ENCODE measurements around the gene PACRG.

PACRG gene

GRCh38 chr6:163120223-163120622 is 392.4 kb downstream of the PACRG start:
- Histone ChIP-seq H3K27me3 (ENCODE audit: control insufficient read depth, insufficient read depth, low read length) (no peaks in the 10 kb centered on the region), H3K9ac (ENCODE audit: low read length) (no peak overlapping the region), H3K36me3 (ENCODE audit: control insufficient read depth, insufficient read depth, low read length) (no peaks in the 10 kb centered on the region), H3K4me3 (ENCODE audit: low read length) (no peak overlapping the region), H3K4me1 (ENCODE audit: control insufficient read depth, insufficient read depth, low read length) (no peaks in the 10 kb centered on the region), H3K9me3 (ENCODE audit: control insufficient read depth, low read length) (no peaks in the 10 kb centered on the region)

DNA sequence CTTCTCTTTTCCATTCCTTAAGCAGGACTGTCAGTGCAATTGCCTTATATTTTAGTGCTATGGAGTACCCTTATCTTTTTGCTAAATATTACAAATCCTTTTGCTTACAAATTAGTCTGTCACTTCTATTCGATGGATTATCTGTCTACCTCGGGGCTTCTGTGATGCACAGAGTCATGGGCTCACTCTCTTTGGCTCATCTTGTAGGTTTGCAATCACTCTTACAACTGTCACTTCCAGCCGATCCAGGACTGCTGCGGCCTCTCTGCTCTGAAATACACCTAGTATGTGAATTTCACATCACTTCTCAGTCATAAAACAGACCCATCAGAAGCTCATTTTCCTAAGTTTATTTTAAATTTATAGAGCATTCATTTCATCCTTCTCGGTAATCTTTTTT is 393.5 kb downstream of the PACRG start:
- Histone ChIP-seq H3K9me3 (ENCODE audit: control insufficient read depth, low read length) (no peaks in the 10 kb centered on the region), H3K36me3 (ENCODE audit: control insufficient read depth, insufficient read depth, low read length) (no peaks in the 10 kb centered on the region), H3K4me1 (ENCODE audit: control insufficient read depth, insufficient read depth, low read length) (no peaks in the 10 kb centered on the region), H3K4me3 (ENCODE audit: low read length) (no peak overlapping the region), H3K27me3 (ENCODE audit: control insufficient read depth, insufficient read depth, low read length) (no peaks in the 10 kb centered on the region), H3K9ac (ENCODE audit: low read length) (no peak overlapping the region)

GRCh38 chr6:163122365-163122764 is 394.6 kb downstream of the PACRG start:
- no peak overlapping the region for H3K4me3 ChIP-seq (ENCODE audit: low read length)
- no peak overlapping the region for H3K9ac ChIP-seq (ENCODE audit: low read length)
- H3K36me3 ChIP-seq (ENCODE audit: control insufficient read depth, insufficient read depth, low read length), result no peaks in the 10 kb centered on the region
- H3K4me1 ChIP-seq (ENCODE audit: control insufficient read depth, insufficient read depth, low read length), result no peaks in the 10 kb centered on the region
- H3K9me3 ChIP-seq (ENCODE audit: control insufficient read depth, low read length), result no peaks in the 10 kb centered on the region
- H3K27me3 ChIP-seq (ENCODE audit: control insufficient read depth, insufficient read depth, low read length), result no peaks in the 10 kb centered on the region

DNA sequence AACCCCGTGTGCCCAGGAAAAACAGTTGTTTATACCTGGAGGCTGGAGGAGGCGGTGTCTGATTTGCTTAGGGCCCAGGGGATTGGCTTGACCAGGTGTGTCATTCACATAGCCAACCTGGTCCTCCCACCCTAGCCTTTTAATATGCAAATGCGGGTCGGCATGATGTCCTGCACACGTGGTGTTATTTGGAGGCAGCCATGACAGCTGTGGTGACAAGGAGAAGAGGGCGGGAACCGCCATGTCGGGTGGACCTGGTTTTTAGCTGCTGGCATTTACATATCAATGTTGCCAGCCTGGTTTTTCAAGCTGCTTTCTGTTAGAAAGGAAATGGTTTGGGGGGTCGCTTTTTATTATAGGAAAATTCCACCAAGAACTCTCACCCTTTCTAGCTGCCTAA is 395.3 kb downstream of the PACRG start:
- H3K4me3 ChIP-seq (ENCODE audit: low read length), result no peak overlapping the region
- H3K4me1 ChIP-seq (ENCODE audit: control insufficient read depth, insufficient read depth, low read length), result no peaks in the 10 kb centered on the region
- no peaks in the 10 kb centered on the region for H3K9me3 ChIP-seq (ENCODE audit: control insufficient read depth, low read length)
- H3K36me3 ChIP-seq (ENCODE audit: control insufficient read depth, insufficient read depth, low read length), result no peaks in the 10 kb centered on the region
- no peak overlapping the region for H3K9ac ChIP-seq (ENCODE audit: low read length)
- no peaks in the 10 kb centered on the region for H3K27me3 ChIP-seq (ENCODE audit: control insufficient read depth, insufficient read depth, low read length)

DNA sequence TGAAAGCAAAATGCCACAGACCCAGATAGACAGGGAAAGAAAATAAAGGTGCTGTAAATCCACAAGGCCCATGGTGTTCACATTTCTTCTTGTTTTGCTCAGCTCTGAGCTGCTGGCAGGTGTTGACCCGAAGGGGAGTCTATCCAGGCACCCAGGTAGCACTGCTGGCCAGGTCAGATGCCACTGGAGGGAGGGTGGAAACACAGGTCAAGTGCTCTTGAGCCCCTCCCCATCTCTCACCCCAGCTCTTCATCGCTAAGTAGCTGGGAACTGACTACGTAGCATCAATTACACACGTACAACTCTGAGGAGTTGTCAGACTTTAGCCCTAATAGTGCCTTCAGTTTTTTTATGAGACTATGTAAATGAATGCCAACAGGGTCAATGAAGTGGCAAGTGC is 399.0 kb downstream of the PACRG start:
- Histone ChIP-seq H3K4me1 (ENCODE audit: control insufficient read depth, insufficient read depth, low read length) (no peaks in the 10 kb centered on the region), H3K4me3 (ENCODE audit: low read length) (no peak overlapping the region), H3K36me3 (ENCODE audit: control insufficient read depth, insufficient read depth, low read length) (no peaks in the 10 kb centered on the region), H3K27me3 (ENCODE audit: control insufficient read depth, insufficient read depth, low read length) (no peaks in the 10 kb centered on the region), H3K9me3 (ENCODE audit: control insufficient read depth, low read length) (no peaks in the 10 kb centered on the region), H3K9ac (ENCODE audit: low read length) (no peak overlapping the region)

GRCh38 chr6:163127587-163127986 is 399.8 kb downstream of the PACRG start:
- Histone ChIP-seq H3K4me3 (ENCODE audit: low read length) (no peak overlapping the region), H3K9ac (ENCODE audit: low read length) (no peak overlapping the region), H3K9me3 (ENCODE audit: control insufficient read depth, low read length) (no peaks in the 10 kb centered on the region), H3K36me3 (ENCODE audit: control insufficient read depth, insufficient read depth, low read length) (no peaks in the 10 kb centered on the region), H3K4me1 (ENCODE audit: control insufficient read depth, insufficient read depth, low read length) (no peaks in the 10 kb centered on the region), H3K27me3 (ENCODE audit: control insufficient read depth, insufficient read depth, low read length) (no peaks in the 10 kb centered on the region)

GRCh38 chr6:163128324-163128723 is 400.6 kb downstream of the PACRG start:
- Histone ChIP-seq H3K4me1 (ENCODE audit: control insufficient read depth, insufficient read depth, low read length) (no peaks in the 10 kb centered on the region), H3K9ac (ENCODE audit: low read length) (no peak overlapping the region), H3K27me3 (ENCODE audit: control insufficient read depth, insufficient read depth, low read length) (no peaks in the 10 kb centered on the region), H3K9me3 (ENCODE audit: control insufficient read depth, low read length) (no peaks in the 10 kb centered on the region), H3K4me3 (ENCODE audit: low read length) (no peak overlapping the region), H3K36me3 (ENCODE audit: control insufficient read depth, insufficient read depth, low read length) (no peaks in the 10 kb centered on the region)

DNA sequence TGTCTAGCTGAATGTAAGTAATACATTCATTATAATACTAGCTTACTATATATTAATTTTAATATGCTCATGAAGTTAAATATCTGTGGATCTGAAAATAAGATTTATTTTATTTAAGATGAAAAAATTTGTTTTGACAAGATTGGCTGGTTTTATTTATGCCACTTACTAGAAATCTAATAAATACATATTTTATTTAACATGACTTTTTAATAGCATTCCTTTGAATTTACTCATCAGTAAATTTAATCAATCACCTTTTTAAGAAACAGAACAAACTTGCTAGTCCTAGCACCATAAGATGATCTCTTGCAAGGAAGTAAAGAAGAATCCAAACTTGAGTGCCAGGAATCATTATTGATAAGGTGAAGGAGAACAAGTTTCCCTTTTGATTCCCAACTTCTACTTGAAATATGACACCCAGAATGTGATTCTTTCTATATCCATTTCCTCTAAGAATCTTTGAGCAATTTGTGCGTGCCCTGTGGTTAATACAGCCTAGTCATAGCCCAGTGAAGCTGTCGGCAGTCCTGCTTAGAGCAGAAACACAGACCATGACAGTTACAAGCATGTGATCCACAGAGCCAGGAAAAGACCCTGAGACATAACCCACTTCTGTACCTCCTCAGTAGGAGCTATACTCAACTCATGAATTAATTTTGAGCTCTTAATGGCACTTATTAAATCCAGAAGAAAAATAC is 404.4 kb downstream of the PACRG start:
- Histone ChIP-seq H3K9me3 (ENCODE audit: control insufficient read depth, low read length) (no peaks in the 10 kb centered on the region), H3K4me3 (ENCODE audit: low read length) (no peak overlapping the region), H3K4me1 (ENCODE audit: control insufficient read depth, insufficient read depth, low read length) (no peaks in the 10 kb centered on the region), H3K9ac (ENCODE audit: low read length) (no peak overlapping the region), H3K36me3 (ENCODE audit: control insufficient read depth, insufficient read depth, low read length) (no peaks in the 10 kb centered on the region), H3K27me3 (ENCODE audit: control insufficient read depth, insufficient read depth, low read length) (no peaks in the 10 kb centered on the region)

DNA sequence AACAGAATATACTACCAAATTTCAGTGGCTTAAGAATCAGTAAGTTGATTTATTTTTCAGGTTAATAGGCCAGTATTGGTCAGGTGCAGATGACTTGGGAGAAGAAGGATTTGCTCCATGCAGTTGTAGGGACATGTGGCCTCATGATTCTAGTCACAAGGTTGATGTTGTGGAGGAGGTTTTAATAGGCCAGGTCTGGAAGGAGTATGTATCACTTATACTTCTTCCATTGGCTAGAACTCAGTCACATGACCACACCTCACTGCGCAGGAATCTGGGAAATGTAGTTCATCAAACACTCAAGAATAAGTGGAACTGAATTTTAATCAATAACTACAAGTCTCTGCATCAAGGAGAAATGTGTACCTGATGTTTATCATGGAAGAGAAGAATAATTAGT is 405.2 kb downstream of the PACRG start:
- no peaks in the 10 kb centered on the region for H3K9me3 ChIP-seq (ENCODE audit: control insufficient read depth, low read length)
- no peak overlapping the region for H3K9ac ChIP-seq (ENCODE audit: low read length)

DNA sequence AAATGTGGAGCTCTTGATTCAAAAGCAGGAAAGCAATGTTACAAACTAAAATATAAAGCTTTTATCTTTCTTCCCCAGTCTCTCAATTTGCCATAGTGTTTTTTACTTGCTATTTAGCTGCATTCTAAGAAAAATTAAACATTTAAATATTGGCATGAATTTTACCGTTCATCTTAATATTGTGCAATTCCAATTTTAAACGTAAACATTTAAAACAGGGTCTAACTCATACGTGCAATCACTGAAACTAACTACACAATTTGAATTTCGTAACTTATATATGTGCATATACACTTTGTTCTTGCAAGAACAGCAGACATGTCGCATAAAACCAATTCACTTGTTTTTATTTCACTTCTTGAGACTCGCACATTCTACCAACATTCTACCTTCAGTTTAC is 405.9 kb downstream of the PACRG start:
- no peaks in the 10 kb centered on the region for H3K9me3 ChIP-seq (ENCODE audit: control insufficient read depth, low read length)
- H3K36me3 ChIP-seq (ENCODE audit: control insufficient read depth, insufficient read depth, low read length), result no peaks in the 10 kb centered on the region
- H3K27me3 ChIP-seq (ENCODE audit: control insufficient read depth, insufficient read depth, low read length), result no peaks in the 10 kb centered on the region
- no peak overlapping the region for H3K9ac ChIP-seq (ENCODE audit: low read length)
- no peaks in the 10 kb centered on the region for H3K4me1 ChIP-seq (ENCODE audit: control insufficient read depth, insufficient read depth, low read length)
- no peak overlapping the region for H3K4me3 ChIP-seq (ENCODE audit: low read length)

More for the DNA sequence above, 405.2 kb downstream of the PACRG start:
- H3K4me3 ChIP-seq (ENCODE audit: low read length), result no peak overlapping the region
- H3K4me1 ChIP-seq (ENCODE audit: control insufficient read depth, insufficient read depth, low read length), result no peaks in the 10 kb centered on the region
- H3K27me3 ChIP-seq (ENCODE audit: control insufficient read depth, insufficient read depth, low read length), result no peaks in the 10 kb centered on the region
- H3K36me3 ChIP-seq (ENCODE audit: control insufficient read depth, insufficient read depth, low read length), result no peaks in the 10 kb centered on the region

GRCh38 chr6:163136681-163137397 is 409.1 kb downstream of the PACRG start:
- Histone ChIP-seq H3K9me3 (ENCODE audit: control insufficient read depth, low read length) (no peaks in the 10 kb centered on the region), H3K36me3 (ENCODE audit: control insufficient read depth, insufficient read depth, low read length) (no peaks in the 10 kb centered on the region), H3K27me3 (ENCODE audit: control insufficient read depth, insufficient read depth, low read length) (no peaks in the 10 kb centered on the region), H3K9ac (ENCODE audit: low read length) (no peak overlapping the region), H3K4me3 (ENCODE audit: low read length) (no peak overlapping the region), H3K4me1 (ENCODE audit: control insufficient read depth, insufficient read depth, low read length) (no peaks in the 10 kb centered on the region)

- Histone ChIP-seq H3K4me3 (ENCODE audit: low read length) (no peak overlapping the region), H3K4me1 (ENCODE audit: control insufficient read depth, insufficient read depth, low read length) (no peaks in the 10 kb centered on the region), H3K27me3 (ENCODE audit: control insufficient read depth, insufficient read depth, low read length) (no peaks in the 10 kb centered on the region), H3K9ac (ENCODE audit: low read length) (no peak overlapping the region), H3K9me3 (ENCODE audit: control insufficient read depth, low read length) (no peaks in the 10 kb centered on the region), H3K36me3 (ENCODE audit: control insufficient read depth, insufficient read depth, low read length) (no peaks in the 10 kb centered on the region)
Observed at GRCh38 chr6:163137398-163137881, 409.7 kb downstream of the PACRG start.
